HG03175 (cell line): ENCODE measurements around the gene SAFB2.

Experiments
- ATAC-seq: cut with Tn5 transposase; IDR thresholded peaks from one replicate; pipeline ENCODE4 v1.9.1; 2021; ENCODE audit warnings: mild to moderate bottlenecking, moderate library complexity; ENCODE audit not compliant: unreplicated experiment

SAFB2 gene

DNA sequence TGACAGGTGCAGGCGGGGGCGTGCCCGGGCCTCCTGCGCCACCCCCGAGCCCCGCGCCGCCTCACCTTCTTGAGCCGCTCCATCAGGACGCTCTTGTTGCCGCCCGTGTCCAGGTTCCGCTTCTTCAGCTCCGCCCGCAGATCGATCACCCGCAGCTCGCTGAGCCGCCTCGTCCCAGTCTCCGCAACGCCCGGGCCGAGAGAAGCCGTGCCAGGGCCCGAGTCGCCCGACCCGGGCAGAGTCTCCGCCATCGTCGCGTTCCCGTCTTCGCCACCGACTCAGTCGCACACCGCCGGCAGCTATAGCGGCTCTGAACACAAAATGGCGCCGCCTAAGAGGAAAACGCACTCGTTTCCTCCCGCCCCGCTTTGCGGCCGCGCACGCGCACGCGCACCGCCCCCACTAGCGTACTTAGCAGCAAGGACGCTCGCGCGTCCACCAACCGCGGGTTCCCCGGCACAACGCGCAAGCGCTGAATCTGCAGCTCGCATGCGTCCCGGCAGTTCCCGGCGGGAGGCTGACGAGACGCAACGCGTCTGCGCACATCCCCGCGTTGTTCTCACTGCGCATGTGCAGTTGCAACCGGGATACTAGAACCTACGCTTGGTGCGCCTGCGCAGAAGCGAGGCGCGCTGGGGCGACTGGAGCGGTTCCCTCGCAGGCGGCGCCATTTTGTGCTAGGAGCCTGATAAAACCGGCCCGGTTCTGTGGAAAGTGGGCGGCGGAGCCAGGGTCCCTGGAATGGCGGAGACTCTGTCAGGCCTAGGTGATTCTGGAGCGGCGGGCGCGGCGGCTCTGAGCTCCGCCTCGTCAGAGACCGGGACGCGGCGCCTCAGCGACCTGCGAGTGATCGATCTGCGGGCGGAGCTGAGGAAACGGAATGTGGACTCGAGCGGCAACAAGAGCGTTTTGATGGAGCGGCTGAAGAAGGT, at the start of gene SAFB2, which contains the start of gene SAFB:
Gene SAFB2 (minus strand): TSS at position 312 of the 932 bp plus-strand sequence. CDS start 61 bp downstream, at position 251.
Gene SAFB (plus strand): TSS at position 619 of the 932 bp plus-strand sequence. CDS start 123 bp downstream, at position 742.
- ATAC-seq = peak; percentile 86

GRCh38 chr19:5671600-5671999, 49.0 kb upstream of the SAFB2 start:
- ATAC-seq = no peak

DNA sequence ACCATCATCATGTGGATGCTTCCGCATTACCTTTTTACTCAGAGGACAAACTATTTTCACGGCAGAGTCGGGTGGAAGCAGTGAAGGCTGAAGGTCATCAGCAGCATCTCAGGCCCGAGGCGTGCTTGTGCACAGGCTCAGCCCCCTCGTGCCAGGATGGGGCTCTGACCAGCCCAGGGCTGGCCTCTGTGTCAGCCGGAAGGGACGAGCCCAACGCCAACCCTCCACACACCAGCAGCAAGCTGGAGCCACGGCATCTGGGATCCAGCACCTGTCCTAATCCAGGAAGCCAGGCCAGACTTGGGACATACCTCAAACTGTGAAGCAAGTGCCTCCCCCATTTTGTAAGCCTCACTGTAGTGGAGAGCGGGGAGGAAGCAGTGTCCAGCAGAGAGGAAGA, 46.6 kb upstream of the SAFB2 start:
- ATAC-seq = no peak

GRCh38 chr19:5667751-5668271, 45.2 kb upstream of the SAFB2 start:
- no peak for ATAC-seq

DNA sequence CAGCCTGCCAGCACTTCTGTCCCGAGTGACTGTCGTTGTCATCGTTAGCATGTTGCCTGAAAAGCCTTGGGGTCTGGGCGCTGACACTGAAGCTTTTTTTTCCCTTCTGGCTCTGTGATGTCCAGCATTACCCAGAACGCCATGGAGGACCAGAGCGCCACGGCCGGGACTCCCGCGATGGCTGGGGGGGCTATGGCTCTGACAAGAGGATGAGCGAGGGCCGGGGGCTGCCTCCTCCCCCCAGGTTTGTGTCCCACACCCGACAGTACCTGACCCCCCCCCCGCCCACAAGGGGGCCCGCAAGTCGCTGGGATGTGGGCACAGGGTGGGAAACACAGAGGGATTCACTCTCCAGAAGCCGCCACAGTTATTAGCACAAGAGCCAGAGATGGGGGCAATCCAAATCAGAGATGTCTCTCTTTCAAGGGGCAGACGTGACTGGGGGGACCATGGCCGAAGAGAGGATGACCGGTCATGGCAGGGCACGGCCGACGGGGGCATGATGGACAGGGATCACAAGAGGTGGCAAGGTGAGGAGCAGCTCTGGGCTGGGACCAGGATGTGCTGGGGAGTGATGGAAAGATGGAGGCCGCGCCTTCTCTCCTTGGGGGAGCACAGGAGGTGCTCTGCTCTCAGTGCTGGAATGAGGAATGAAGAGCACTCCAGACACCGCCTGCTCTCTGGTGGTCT, 44.5 kb upstream of the SAFB2 start:
- ATAC-seq = no peak

DNA sequence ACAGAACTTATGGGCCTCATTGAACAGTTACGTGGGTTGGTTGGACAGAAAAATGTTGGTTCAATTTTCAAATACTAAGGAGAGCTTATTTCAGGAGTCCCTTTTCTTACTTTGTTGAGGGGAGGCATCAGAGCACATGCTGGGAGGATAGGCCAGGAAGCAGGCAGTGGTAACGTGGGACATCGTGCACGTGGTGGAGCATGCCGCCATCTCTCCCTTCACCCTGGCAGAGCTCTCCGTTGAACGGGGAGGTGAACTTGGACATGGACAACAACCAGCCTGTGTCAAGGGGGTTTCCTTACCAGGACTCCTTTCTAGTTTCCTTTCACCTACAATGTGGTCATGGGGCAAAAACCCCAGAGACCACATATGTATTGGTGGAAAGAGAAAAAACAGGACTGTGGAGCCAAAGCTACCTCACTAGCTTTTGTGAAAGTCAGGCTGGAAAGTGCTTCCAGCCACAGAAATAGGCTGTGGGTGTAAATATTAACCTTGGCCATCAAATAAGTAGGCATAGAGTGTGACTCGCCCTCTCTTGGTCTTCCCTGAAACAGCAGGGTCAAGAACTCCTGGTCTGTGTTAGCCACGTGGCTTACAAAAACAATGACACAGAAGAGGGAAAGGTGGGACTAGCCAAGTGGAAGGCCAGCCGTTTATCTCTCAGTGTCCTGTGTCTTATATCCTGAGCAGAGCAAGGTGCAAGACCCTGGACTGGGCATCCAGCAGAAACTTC, 43.4 kb upstream of the SAFB2 start:
- no peak for ATAC-seq

- ATAC-seq = no peak
Observed at GRCh38 chr19:5664515-5664914, 41.9 kb upstream of the SAFB2 start.

DNA sequence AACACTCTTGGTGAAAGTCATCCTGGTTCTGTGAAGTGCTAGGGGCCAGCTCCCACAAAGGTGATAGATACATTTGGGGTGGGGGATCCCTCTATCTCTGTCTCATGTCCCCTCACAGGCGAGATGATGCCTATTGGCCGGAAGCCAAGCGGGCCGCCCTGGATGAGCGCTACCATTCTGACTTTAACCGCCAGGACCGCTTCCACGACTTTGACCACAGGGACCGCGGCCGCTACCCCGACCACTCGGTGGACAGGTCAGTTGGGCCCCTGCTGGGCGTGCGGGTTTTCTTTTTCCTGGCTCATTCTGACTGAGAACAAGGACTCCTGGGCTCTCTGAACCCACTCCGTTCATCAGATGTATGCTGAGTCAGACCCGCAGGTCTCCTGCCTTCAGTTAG, 41.3 kb upstream of the SAFB2 start:
- ATAC-seq = no peak

DNA sequence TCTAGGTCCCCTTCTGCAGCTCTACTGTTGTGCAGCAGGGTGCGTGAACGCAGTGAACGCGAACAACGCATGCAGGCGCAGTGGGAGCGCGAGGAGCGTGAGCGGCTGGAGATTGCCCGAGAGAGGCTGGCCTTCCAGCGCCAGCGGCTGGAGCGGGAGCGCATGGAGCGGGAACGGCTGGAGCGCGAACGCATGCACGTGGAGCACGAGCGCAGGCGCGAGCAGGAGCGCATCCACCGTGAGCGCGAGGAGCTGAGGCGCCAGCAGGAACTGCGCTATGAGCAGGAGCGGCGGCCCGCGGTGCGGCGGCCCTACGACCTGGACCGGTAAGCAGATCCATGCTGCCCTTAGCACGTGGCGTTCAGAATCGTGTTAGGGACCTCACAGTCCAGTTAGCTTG, 38.9 kb upstream of the SAFB2 start:
- ATAC-seq = no peak

GRCh38 chr19:5655412-5655811, 32.8 kb upstream of the SAFB2 start:
- ATAC-seq = no peak

- no peak for ATAC-seq
Observed at GRCh38 chr19:5654931-5655330, 32.4 kb upstream of the SAFB2 start.

- ATAC-seq = no peak
Observed at GRCh38 chr19:5652261-5652660, 29.7 kb upstream of the SAFB2 start.

GRCh38 chr19:5651361-5651760, 28.8 kb upstream of the SAFB2 start:
- no peak for ATAC-seq

DNA sequence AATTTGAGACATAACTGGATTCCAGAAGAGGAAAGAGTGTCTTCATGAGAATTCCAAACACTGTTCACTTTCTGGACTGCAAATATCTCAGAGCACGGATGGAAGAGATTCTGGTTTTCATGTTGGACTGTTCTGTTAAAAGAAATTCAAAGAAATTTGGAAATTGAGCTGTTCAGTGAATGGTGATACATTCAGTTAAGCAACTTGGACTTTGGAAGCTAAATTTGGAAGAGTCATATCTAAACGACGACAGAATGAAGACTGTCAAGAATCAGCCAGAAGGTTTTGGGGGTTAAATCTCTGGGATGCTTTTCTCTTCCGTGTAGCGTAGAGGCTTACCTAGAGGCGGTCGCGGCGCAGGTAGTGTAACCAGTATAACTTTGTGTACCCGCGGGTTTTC, 25.9 kb upstream of the SAFB2 start:
- ATAC-seq = no peak

GRCh38 chr19:5646703-5647102, 24.1 kb upstream of the SAFB2 start:
- ATAC-seq = no peak

GRCh38 chr19:5645409-5645808, 22.8 kb upstream of the SAFB2 start:
- ATAC-seq = no peak

DNA sequence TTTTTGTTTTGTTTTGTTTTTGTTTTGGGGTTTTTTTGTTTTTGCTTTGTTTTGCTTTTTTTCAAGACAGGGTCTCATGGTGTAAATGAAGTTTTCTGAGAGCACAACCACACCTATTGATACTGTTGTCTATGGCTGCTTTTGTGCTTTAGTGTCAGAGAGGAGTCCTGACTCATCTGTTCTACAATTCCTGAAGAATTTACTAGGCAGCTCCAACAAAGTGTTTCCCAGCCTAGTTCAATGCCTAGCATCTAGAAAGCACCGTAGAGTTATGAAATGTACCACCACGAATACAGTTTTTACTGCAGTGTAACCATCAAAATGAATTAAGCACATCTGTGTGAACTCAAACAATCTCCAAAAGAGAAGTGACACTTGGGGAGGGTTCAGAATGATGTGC, 21.5 kb upstream of the SAFB2 start:
- ATAC-seq = no peak

- no peak for ATAC-seq
Observed at GRCh38 chr19:5643060-5643459, 20.5 kb upstream of the SAFB2 start.

DNA sequence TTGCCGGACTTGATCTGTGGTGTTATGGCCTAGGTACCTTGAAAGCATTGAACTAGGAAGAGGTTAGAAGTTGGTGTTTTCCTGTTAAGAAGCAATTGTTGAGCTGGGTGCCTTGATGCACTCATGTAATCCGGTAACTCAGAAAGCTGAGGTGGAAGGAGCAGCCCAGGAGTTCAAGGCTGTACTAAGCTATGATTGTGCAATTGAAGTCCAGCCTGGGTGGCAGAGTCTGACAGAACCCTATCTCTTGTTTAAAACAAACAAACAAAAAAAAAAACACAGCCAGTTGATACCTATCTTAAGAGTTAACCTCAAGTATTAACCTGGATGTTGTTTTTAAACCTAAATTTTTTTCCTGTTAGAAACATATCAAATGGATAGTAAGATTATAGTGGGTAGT, 19.6 kb upstream of the SAFB2 start:
- no peak for ATAC-seq

DNA sequence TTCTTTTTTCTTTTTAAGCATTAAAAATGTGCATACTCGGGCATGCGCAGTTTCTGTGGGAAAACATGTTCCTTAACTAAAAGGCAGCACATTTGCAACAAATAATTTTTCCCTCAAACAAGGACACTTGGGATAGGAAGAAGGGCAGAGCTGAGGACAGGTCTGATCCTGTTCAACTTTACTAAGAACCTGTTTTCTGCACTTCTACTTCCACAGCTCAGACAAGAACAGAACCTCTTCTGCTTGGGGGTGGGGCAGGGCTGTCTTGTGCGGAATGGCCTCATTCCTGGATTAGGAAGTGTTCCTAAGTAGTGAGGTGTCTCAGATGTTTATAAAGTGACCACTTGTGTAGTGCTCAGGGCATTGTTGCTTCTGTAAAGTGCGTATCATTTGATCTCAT, 18.6 kb upstream of the SAFB2 start:
- no peak for ATAC-seq

- ATAC-seq = no peak
Observed at GRCh38 chr19:5637971-5638370, 15.4 kb upstream of the SAFB2 start.
